SU-DHL-6 (cell line): ENCODE measurements around the gene PKD2.

Experiments
- EZH2phosphoT487 ChIP-seq: fragments of 200-600 bp; sonication (generic), shearing (Covaris generic); conservative IDR thresholded peaks from 2 replicates; pipeline ENCODE4 v1.6.1; 2018; ENCODE audit warnings: mild to moderate bottlenecking, antibody characterized with exemption, low read length, moderate library complexity, mixed read lengths
- TF ChIP-seq, protein P1 (sequence below): fragments of 200-600 bp; sonication (generic); IDR thresholded peaks from one replicate; pipeline ENCODE4 v1.5.1; 2017; ENCODE audit warnings: antibody characterized with exemption, mild to moderate bottlenecking, low read length, moderate library complexity; ENCODE audit not compliant: insufficient read depth, poor library complexity, severe bottlenecking

GRCh38 chr4:88090898-88091297 lies 83.5 kb downstream of the PKD2 start:
- TF ChIP-seq, protein P1, sequence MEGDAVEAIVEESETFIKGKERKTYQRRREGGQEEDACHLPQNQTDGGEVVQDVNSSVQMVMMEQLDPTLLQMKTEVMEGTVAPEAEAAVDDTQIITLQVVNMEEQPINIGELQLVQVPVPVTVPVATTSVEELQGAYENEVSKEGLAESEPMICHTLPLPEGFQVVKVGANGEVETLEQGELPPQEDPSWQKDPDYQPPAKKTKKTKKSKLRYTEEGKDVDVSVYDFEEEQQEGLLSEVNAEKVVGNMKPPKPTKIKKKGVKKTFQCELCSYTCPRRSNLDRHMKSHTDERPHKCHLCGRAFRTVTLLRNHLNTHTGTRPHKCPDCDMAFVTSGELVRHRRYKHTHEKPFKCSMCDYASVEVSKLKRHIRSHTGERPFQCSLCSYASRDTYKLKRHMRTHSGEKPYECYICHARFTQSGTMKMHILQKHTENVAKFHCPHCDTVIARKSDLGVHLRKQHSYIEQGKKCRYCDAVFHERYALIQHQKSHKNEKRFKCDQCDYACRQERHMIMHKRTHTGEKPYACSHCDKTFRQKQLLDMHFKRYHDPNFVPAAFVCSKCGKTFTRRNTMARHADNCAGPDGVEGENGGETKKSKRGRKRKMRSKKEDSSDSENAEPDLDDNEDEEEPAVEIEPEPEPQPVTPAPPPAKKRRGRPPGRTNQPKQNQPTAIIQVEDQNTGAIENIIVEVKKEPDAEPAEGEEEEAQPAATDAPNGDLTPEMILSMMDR = no peak
- no peak for TF ChIP-seq EZH2phosphoT487
